ENCODE data around the gene ARHGEF37. TPM values are rescaled to one million over a fixed set of nuclear protein-coding genes. Genes with fewer than 3 reads are reported as not detected.

ARHGEF37 gene
- total RNA-seq, 1 experiment from 2014 or later, result 0.64 TPM

DNA sequence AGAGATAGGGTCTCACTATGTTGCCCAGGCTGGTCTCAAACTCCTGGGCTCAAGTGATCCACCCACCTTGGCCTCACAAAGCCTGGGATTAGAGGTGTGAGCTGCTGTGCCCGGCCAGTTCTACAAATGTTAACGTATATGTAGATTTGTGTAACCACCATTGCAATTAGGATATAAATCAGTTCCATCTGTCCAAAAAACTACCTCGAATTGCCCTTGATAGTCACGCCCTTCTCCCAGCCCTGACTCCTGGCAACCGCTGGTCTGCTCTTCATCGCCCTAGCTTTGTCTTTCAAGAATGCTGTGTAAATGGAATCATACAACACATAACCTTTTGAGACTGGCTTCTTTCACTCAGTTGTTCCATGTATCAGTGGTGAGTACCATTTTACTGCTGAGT, 102.7 kb downstream of the ARHGEF37 start:
- no peaks in the 10 kb centered on the region for H3K4me1 ChIP-seq (ENCODE audit: insufficient read depth, low read length, poor library complexity, severe bottlenecking)
- TF ChIP-seq, protein P1, sequence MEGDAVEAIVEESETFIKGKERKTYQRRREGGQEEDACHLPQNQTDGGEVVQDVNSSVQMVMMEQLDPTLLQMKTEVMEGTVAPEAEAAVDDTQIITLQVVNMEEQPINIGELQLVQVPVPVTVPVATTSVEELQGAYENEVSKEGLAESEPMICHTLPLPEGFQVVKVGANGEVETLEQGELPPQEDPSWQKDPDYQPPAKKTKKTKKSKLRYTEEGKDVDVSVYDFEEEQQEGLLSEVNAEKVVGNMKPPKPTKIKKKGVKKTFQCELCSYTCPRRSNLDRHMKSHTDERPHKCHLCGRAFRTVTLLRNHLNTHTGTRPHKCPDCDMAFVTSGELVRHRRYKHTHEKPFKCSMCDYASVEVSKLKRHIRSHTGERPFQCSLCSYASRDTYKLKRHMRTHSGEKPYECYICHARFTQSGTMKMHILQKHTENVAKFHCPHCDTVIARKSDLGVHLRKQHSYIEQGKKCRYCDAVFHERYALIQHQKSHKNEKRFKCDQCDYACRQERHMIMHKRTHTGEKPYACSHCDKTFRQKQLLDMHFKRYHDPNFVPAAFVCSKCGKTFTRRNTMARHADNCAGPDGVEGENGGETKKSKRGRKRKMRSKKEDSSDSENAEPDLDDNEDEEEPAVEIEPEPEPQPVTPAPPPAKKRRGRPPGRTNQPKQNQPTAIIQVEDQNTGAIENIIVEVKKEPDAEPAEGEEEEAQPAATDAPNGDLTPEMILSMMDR (conservative IDR thresholded peaks at IDR 0.05; ENCODE audit: low read depth, low read length), result no peak
- TF ChIP-seq EZH2 (IDR thresholded peaks at IDR 0.05; ENCODE audit: borderline replicate concordance, low read depth, low read length, poor library complexity, severe bottlenecking), result no peak
- peaks cover 30% of the 10 kb centered on the region for H3K27me3 ChIP-seq (replicated peaks; ENCODE audit: insufficient read depth, low read depth, low read length, poor library complexity)
- H3K9me3 ChIP-seq (ENCODE audit: low read depth, low read length, poor library complexity, severe bottlenecking), result no peaks in the 10 kb centered on the region
- no peak overlapping the region for H3K4me3 ChIP-seq (ENCODE audit: low read depth, low read length, poor library complexity, severe bottlenecking)
- no peak for DNase-seq (ENCODE audit: low spot score)
- intact Hi-C loops (cut with micrococcal nuclease; ENCODE audit: unreplicated experiment), result no loop called here
- no peak overlapping the region for H3K27ac ChIP-seq (ENCODE audit: low read depth, low read length, poor library complexity, severe bottlenecking)
- H3K36me3 ChIP-seq (ENCODE audit: insufficient read depth, low read length, poor library complexity, severe bottlenecking), result no peaks in the 10 kb centered on the region
- ChIA-PET POLR2A (ENCODE audit: low non-redundant PET) (no interaction called here), CTCF (no interaction called here)
- no TSS peak for BruUV-seq (replicated peaks)

DNA sequence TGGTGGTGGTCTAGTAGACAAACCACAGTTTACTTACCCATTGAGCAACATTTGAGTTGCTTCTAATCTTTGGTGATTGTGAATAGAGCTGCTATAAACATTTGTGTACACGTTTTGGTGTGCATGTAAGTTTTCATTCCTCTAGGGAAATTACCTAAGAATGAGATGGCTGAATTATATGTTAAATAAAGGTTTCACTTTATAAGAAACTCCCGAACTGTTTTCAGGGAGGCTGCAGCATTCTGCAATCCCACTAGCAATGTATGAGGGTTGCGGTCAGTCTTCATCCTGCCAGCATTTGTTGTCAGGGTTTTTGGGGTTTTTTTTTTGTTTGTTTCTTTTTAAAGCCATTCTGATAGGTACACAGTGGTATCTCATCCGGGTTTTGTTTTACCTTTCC, 103.1 kb downstream of the ARHGEF37 start:
- no peaks in the 10 kb centered on the region for H3K9me3 ChIP-seq (ENCODE audit: low read depth, low read length, poor library complexity, severe bottlenecking)
- no peak overlapping the region for H3K4me3 ChIP-seq (ENCODE audit: low read depth, low read length, poor library complexity, severe bottlenecking)
- peaks cover 34% of the 10 kb centered on the region for H3K27me3 ChIP-seq (replicated peaks; ENCODE audit: insufficient read depth, low read depth, low read length, poor library complexity)
- DNase-seq (ENCODE audit: low spot score), result no peak
- CTCF ChIA-PET, result no interaction called here
- no peaks in the 10 kb centered on the region for H3K36me3 ChIP-seq (ENCODE audit: insufficient read depth, low read length, poor library complexity, severe bottlenecking)
- no peak overlapping the region for H3K27ac ChIP-seq (ENCODE audit: low read depth, low read length, poor library complexity, severe bottlenecking)
- intact Hi-C loops (cut with micrococcal nuclease; ENCODE audit: unreplicated experiment), result no loop called here
- POLR2A ChIA-PET (ENCODE audit: low non-redundant PET), result no interaction called here
- H3K4me1 ChIP-seq (ENCODE audit: insufficient read depth, low read length, poor library complexity, severe bottlenecking), result no peaks in the 10 kb centered on the region
- TF ChIP-seq EZH2 (IDR thresholded peaks at IDR 0.05; ENCODE audit: borderline replicate concordance, low read depth, low read length, poor library complexity, severe bottlenecking), result no peak
- TF ChIP-seq, protein P1 (conservative IDR thresholded peaks at IDR 0.05; ENCODE audit: low read depth, low read length), result no peak
- BruUV-seq (replicated peaks), result no TSS peak

Other genes starting within 250 kb of the ARHGEF37 start
- 33.2 and 37.2 TPM in 2 replicates for gene GRPEL2, start 236.0 kb upstream of the ARHGEF37 start, total RNA-seq (2021)
- 1.8 and 2.9 TPM in 2 replicates for gene PCYOX1L, start 223.5 kb upstream of the ARHGEF37 start, total RNA-seq (2021)
- not detected in 2 replicates for gene IL17B, start 202.2 kb upstream of the ARHGEF37 start, total RNA-seq (2021)
- 237 and 244 TPM in 2 replicates for gene CSNK1A1, start 30.1 kb upstream of the ARHGEF37 start, total RNA-seq (2021)
- 18.8 and 19.3 TPM in 2 replicates for gene PPARGC1B, start 148.8 kb downstream of the ARHGEF37 start, total RNA-seq (2021)

Data from A673 (cell line).